Peyer's patch (tissue), 4 donors: Measurements from ENCODE around the gene FER. TPM values are rescaled to one million over a fixed set of nuclear protein-coding genes. Genes with fewer than 3 reads are reported as not detected.
"Not testable (repeated sequence)": the region's sequence is repeated elsewhere in the genome, so short reads cannot be mapped to it uniquely, and the experiment has no call there.

Experiments used
- DNase-seq, 3 donors: peaks; one replicate each; pipeline ENCODE4 v3.0.0-alpha.2; 2017 to 2019
- H3K27ac ChIP-seq, 4 donors: fragments of 200-600 bp; sonication (generic); one replicate each; pipeline ENCODE4 v1.5.1; 2016 to 2019
- H3K27me3 ChIP-seq, 2 donors: fragments of 200-600 bp; sonication (generic); one replicate each; pipeline ENCODE4 v1.5.1; 2019
- H3K36me3 ChIP-seq, 3 donors: fragments of 200-600 bp; sonication (generic); one replicate each; pipeline ENCODE4 v1.5.1; 2016 to 2019
- H3K4me1 ChIP-seq, 4 donors: fragments of 200-600 bp; sonication (generic); one replicate each; pipeline ENCODE4 v1.5.1; 2016 to 2019
- H3K4me3 ChIP-seq, 4 donors: fragments of 200-600 bp; sonication (generic); 1 replicate in 3 of 4; 2 replicates in 1 of 4; pipeline ENCODE4 v1.5.1; 2016 to 2019; ENCODE audit warnings: mild to moderate bottlenecking in 1 of 4
- H3K9me3 ChIP-seq, 4 donors: fragments of 200-600 bp; sonication (generic); one replicate each; pipeline ENCODE4 v1.5.1; 2016 to 2019; ENCODE audit warnings: mild to moderate bottlenecking in 1 of 4
- POLR2A ChIP-seq, 2 donors: fragments of 450-650 bp; IDR thresholded peaks; one replicate each; pipeline ENCODE4 v1.5.1; 2017; ENCODE audit warnings: antibody characterized with exemption in 2 of 2, mild to moderate bottlenecking in 2 of 2, moderate library complexity in 2 of 2
- total RNA-seq, 4 donors: library from RNA; depleted of rRNA; stranded (reverse); fragments of >200 nt; gene quantifications; one replicate each; pipeline ENCODE4 v1.1.0, GENCODE V29; 2016
- TF ChIP-seq, protein P1 (sequence below), 6 experiments: fragments of 450-650 bp in 4 of 6; fragments of 200-600 bp in 2 of 6; sonication (generic) in 1 of 6; IDR thresholded peaks; one replicate each; pipeline ENCODE4 v1.5.1; 2017 to 2019; ENCODE audit warnings: antibody characterized with exemption in 6 of 6, mild to moderate bottlenecking in 3 of 6, moderate library complexity in 1 of 6

The FER gene
- total RNA-seq, 4 donors from 2014 or later: 8.4 to 104 (median 12.5) TPM

DNA sequence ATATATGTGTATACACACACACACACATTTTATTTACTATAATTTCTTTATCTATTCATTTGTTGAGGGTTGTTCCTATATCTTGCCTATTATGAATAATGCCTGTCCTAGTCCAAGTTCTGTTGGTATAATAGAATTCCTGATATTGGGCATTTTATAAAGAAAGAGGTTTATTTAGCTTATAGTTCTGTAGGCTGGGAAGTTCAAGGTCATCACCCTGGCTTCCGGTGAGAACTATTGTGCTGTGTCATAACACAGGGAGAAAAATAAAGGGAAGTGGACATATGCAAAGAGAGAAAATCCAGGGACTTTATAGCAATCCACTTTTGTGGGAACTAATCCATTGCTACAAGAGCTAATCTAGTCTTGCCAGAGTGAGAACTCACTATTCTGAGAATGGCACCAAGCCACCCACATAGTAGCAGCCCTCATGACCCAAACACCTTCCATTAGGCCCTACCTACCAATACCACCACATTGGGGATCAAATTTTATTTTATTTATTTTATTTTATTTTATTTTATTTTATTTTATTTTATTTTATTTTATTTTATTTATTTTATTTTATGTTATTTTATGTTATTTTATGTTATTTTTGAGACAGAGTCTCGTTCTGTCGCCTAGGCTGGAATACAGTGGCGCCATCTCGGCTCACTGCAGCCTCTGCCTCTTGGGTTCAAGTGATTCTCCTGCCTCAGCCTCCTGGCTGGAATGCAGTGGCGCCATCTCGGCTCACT is 74.7 kb downstream of the FER start:
- Histone ChIP-seq H3K27ac (no peak overlapping the region), H3K9me3 (no peaks in the 10 kb centered on the region), H3K36me3 (no peaks in the 10 kb centered on the region), H3K4me1 (no peaks in the 10 kb centered on the region), H3K4me3 (no peak overlapping the region), H3K27me3 (no peaks in the 10 kb centered on the region)
- TF ChIP-seq, protein P1, sequence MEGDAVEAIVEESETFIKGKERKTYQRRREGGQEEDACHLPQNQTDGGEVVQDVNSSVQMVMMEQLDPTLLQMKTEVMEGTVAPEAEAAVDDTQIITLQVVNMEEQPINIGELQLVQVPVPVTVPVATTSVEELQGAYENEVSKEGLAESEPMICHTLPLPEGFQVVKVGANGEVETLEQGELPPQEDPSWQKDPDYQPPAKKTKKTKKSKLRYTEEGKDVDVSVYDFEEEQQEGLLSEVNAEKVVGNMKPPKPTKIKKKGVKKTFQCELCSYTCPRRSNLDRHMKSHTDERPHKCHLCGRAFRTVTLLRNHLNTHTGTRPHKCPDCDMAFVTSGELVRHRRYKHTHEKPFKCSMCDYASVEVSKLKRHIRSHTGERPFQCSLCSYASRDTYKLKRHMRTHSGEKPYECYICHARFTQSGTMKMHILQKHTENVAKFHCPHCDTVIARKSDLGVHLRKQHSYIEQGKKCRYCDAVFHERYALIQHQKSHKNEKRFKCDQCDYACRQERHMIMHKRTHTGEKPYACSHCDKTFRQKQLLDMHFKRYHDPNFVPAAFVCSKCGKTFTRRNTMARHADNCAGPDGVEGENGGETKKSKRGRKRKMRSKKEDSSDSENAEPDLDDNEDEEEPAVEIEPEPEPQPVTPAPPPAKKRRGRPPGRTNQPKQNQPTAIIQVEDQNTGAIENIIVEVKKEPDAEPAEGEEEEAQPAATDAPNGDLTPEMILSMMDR (IDR thresholded peaks at IDR 0.05): no peak
- TF ChIP-seq POLR2A (IDR thresholded peaks at IDR 0.05): no peak
- no peak for DNase-seq

DNA sequence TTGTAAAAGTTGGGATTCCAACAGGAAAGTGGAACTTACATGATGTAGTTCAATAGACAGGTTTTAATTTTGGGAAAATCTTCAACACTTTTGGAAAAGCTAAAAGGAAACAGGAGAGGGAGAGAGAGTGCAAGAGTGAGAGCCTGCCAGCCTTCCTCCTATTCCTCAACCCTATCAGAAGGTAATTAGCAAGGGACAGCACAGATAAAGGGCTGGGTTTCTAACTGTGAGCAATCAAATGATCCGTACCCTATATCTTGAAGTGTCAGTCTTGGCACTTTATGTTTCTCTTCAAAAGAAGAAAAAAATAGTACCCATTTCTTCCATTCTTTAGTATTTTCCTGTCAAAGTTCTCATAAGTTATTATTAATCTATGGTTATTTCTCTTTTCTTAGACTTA is 79.4 kb downstream of the FER start:
- Histone ChIP-seq H3K27me3 (no peaks in the 10 kb centered on the region), H3K4me3 (no peak overlapping the region), H3K27ac (no peak overlapping the region), H3K9me3 (no peaks in the 10 kb centered on the region), H3K36me3 (no peaks in the 10 kb centered on the region), H3K4me1 (no peaks in the 10 kb centered on the region)
- no peak for DNase-seq
- no peak for TF ChIP-seq POLR2A (IDR thresholded peaks at IDR 0.05)
- TF ChIP-seq, protein P1 (IDR thresholded peaks at IDR 0.05): no peak

DNA sequence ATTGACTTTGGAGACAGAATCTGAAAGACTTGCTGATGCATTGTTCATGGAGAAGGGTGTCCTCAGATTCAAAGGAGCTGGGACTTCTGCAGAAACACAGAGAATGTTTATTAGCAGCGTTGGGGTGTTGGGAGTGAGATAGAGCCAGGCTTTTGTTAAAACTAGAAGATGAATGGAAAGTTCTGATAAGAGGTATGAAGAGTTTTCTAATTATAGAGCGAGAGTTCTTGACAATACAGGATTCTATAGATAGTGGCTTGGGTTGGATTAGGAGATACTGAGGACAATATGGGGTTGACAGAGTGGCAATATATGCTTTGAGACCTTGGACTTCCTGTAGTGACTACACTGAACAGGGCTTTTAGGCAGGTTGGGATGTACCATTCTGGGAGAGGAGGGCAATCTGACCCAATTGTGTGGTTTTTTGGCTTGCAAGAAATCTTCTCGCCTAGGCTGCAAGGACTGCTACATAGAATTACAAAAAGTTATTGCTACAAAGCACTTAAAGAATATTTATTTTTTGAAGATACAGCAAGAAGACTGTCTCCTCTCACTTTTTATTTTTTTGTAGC is 83.1 kb downstream of the FER start:
- Histone ChIP-seq H3K36me3 (no peaks in the 10 kb centered on the region), H3K27ac (no peak overlapping the region), H3K4me3 (no peak overlapping the region), H3K27me3 (no peaks in the 10 kb centered on the region), H3K9me3 (no peaks in the 10 kb centered on the region), H3K4me1 (no peaks in the 10 kb centered on the region)
- TF ChIP-seq POLR2A (IDR thresholded peaks at IDR 0.05): no peak
- TF ChIP-seq, protein P1 (IDR thresholded peaks at IDR 0.05): no peak
- no peak for DNase-seq

DNA sequence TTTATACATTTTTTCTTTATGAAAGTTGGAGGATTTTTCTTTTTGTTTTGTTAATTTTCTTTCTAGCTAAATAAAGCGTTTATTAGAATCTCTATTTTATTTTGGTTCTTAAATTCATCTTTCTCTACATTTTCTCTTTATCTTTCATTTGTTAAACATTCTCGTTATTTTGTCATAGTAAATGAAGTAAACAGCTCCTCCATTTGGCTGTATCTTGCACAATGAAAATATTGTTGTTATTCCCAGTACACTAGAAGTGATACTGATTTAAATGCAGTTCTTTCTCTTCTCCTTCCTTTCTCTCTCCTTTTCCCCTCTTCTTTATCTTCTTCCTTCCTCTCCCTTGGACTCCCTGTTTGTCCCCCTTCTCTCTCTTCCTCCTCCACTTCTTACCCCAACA is 88.8 kb downstream of the FER start:
- H3K4me1 ChIP-seq: no peaks in the 10 kb centered on the region
- no peaks in the 10 kb centered on the region for H3K36me3 ChIP-seq
- no peaks in the 10 kb centered on the region for H3K9me3 ChIP-seq
- no peak overlapping the region for H3K27ac ChIP-seq
- no peak for DNase-seq
- TF ChIP-seq POLR2A (IDR thresholded peaks at IDR 0.05): no peak
- no peak overlapping the region for H3K4me3 ChIP-seq
- no peaks in the 10 kb centered on the region for H3K27me3 ChIP-seq

DNA sequence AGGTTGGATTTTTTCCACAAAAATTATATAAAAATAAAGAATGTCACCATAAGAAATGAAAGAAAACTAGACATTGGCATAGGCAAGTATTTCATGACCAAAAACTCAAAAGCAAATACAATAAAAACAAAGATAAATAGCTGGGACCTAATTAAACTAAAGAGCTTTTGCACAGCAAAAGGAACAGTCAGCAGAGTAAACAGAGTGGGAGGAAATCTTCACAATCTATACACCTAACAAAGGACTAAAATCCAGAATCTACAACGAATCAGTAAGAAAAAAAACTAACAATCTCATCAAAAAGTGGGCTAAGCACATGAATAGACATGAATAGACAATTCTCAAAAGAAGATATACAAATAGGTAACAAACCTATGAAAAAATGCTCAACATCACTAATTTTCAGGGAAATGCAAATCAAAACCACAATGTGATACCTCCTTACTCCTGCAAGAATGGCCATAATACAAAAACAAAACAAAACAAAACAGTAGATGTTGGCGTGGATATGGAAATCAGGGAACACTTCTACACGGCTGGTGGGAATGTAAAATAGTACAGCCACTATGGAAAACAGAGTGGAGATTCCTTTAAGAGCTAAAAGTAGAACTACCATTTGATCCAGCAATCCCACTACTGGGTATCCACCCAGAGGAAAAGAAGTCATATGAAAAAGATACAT is 94.7 kb downstream of the FER start:
- not testable (repeated sequence) for H3K9me3 ChIP-seq, H3K27ac ChIP-seq, H3K36me3 ChIP-seq, H3K4me1 ChIP-seq, H3K4me3 ChIP-seq, DNase-seq, H3K27me3 ChIP-seq

DNA sequence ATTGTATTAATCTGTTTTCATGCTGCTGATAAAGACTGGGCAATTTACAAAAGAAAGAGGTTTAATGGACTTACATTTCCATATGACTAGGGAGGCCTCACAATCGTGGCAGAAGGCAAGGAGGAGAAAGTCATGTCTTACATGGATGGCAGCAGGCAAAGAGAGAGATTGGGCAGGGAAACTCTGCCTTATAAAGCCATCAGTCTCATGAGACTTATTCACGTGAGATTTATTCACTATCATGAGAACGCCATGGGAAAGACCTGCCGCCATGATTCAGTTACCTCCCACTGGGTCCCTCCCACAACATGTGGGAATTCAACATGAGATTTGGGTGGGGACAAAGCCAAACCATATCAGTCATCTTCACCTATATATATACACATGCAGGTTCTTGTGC is 103.4 kb downstream of the FER start:
- not testable (repeated sequence) for H3K27ac ChIP-seq, H3K4me1 ChIP-seq, H3K27me3 ChIP-seq, H3K4me3 ChIP-seq, H3K9me3 ChIP-seq, DNase-seq, H3K36me3 ChIP-seq

DNA sequence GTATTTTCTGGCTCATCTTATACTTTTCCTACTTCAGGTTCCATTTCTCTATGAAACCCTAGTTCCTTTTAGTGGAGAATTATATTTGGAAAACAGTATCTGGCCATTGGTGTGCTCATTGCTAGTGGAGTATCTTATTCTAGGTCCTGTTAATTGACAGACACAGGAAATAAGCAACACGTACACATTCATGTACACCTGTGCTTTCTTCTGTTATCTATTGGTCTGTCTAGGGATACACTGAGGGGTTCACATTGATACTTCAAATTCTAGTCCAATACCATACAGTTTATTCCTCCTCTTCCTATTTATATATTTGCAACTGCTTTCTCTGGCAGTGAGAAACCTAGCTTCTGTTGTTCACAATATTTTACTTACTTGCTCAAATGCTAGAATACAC is 110.2 kb downstream of the FER start:
- TF ChIP-seq POLR2A (IDR thresholded peaks at IDR 0.05): no peak
- TF ChIP-seq, protein P1 (IDR thresholded peaks at IDR 0.05): no peak
- no peaks in the 10 kb centered on the region for H3K9me3 ChIP-seq
- no peaks in the 10 kb centered on the region for H3K36me3 ChIP-seq
- H3K4me3 ChIP-seq: no peak overlapping the region
- DNase-seq: no peak
- no peak overlapping the region for H3K27ac ChIP-seq
- no peaks in the 10 kb centered on the region for H3K4me1 ChIP-seq
- no peaks in the 10 kb centered on the region for H3K27me3 ChIP-seq
